Lower lobe of right lung (tissue), 2 donors: ENCODE results near the gene BACH2. TPM values are rescaled to one million over a fixed set of nuclear protein-coding genes. Genes with fewer than 3 reads are reported as not detected.
"Not testable (repeated sequence)": the region's sequence is repeated elsewhere in the genome, so short reads cannot be mapped to it uniquely, and the experiment has no call there.

Experiments used
- ATAC-seq, 2 donors: fragments of 200-7000 bp; cut with Tn5 transposase; one replicate each; pipeline ENCODE4 v1.9.1; 2020 to 2022; ENCODE audit warnings: mild to moderate bottlenecking in 2 of 2, moderate library complexity in 2 of 2
- DNase-seq: peaks from one replicate; pipeline ENCODE4 v3.0.0-alpha.2; 2020
- H3K27ac ChIP-seq: fragments of 200-600 bp; one replicate; pipeline ENCODE4 v1.8.0; 2022
- H3K27me3 ChIP-seq: fragments of 200-600 bp; one replicate; pipeline ENCODE4 v1.8.0; 2022; ENCODE audit warnings: low read depth
- H3K36me3 ChIP-seq: fragments of 200-600 bp; one replicate; pipeline ENCODE4 v1.8.0; 2022; ENCODE audit warnings: mild to moderate bottlenecking
- H3K4me1 ChIP-seq: fragments of 200-600 bp; one replicate; pipeline ENCODE4 v1.8.0; 2022
- H3K4me3 ChIP-seq: fragments of 200-600 bp; one replicate; pipeline ENCODE4 v1.8.0; 2022; ENCODE audit warnings: mild to moderate bottlenecking
- H3K9me3 ChIP-seq: fragments of 200-600 bp; one replicate; pipeline ENCODE4 v1.8.0; 2022
- intact Hi-C: fragments of 100-400 bp; cut with DNase I; formaldehyde crosslinking; loops from one replicate; pipeline ENCODE4 v1.11.0; 2022
- total RNA-seq: library from RNA; stranded (reverse); fragmentation: NEBNext Ultra II Directional; extraction: Animal tissue kit (Norgen Biotek cat#: 25700); gene quantifications from one replicate; pipeline ENCODE4 v1.2.1, GENCODE V29; 2021
- TF ChIP-seq, protein P1 (sequence below): fragments of 200-600 bp; IDR thresholded peaks from one replicate; pipeline ENCODE4 v1.8.0; 2022; ENCODE audit warnings: antibody characterized with exemption, mild to moderate bottlenecking
- donor health status: DM: no; HTN: yes; CAD: no; lungs with severe emphysema.

The BACH2 gene
- total RNA-seq, 1 donor from 2014 or later: 6.3 TPM

DNA sequence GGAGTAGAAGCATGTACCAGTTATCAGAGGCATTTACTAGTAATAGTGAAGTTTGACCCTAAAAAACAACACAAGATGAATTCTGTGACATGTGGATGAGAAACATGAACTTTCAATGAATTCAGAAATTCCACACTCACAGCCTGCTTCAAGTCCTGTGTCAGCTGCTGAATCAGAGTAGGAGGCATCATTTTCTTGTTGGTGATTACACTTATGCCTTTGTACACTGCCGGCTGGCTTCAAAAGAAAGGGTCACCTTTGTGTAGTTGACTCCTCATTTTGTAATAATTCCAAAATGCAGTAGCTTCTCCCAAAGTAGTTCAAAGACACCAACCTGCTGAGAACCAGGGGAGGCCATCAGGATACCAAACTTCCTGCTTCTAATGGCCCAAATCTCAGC lies 165.5 kb downstream of the BACH2 start:
- Histone ChIP-seq H3K36me3 (no peaks in the 10 kb centered on the region), H3K27me3 (no peaks in the 10 kb centered on the region), H3K4me3 (no peak overlapping the region), H3K4me1 (peaks cover 6% of the 10 kb centered on the region), H3K9me3 (no peaks in the 10 kb centered on the region), H3K27ac (no peak overlapping the region)
- TF ChIP-seq, protein P1, sequence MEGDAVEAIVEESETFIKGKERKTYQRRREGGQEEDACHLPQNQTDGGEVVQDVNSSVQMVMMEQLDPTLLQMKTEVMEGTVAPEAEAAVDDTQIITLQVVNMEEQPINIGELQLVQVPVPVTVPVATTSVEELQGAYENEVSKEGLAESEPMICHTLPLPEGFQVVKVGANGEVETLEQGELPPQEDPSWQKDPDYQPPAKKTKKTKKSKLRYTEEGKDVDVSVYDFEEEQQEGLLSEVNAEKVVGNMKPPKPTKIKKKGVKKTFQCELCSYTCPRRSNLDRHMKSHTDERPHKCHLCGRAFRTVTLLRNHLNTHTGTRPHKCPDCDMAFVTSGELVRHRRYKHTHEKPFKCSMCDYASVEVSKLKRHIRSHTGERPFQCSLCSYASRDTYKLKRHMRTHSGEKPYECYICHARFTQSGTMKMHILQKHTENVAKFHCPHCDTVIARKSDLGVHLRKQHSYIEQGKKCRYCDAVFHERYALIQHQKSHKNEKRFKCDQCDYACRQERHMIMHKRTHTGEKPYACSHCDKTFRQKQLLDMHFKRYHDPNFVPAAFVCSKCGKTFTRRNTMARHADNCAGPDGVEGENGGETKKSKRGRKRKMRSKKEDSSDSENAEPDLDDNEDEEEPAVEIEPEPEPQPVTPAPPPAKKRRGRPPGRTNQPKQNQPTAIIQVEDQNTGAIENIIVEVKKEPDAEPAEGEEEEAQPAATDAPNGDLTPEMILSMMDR: no peak
- no peak for DNase-seq
- intact Hi-C loops: no loop called here
- ATAC-seq: no peak

DNA sequence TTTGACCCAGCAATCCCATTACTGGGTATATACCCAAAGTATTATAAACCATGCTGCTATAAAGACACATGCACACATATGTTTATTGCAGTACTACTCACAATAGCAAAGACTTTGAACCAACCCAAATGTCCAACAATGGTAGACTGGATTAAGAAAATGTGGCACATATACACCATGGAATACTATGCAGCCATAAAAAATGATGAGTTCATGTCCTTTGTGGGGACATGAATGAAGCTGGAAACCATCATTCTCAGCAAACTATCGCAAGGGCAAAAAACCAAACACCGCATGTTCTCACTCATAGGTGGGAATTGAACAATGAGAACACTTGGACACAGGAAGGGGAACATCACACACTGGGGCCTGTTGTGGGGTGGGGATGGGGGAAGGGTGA lies 168.0 kb downstream of the BACH2 start:
- ATAC-seq, DNase-seq, H3K9me3 ChIP-seq, H3K4me3 ChIP-seq, H3K27me3 ChIP-seq, intact Hi-C loops, H3K27ac ChIP-seq, H3K36me3 ChIP-seq: not testable (repeated sequence)
- H3K4me1 ChIP-seq: peaks cover 12% of the 10 kb centered on the region

DNA sequence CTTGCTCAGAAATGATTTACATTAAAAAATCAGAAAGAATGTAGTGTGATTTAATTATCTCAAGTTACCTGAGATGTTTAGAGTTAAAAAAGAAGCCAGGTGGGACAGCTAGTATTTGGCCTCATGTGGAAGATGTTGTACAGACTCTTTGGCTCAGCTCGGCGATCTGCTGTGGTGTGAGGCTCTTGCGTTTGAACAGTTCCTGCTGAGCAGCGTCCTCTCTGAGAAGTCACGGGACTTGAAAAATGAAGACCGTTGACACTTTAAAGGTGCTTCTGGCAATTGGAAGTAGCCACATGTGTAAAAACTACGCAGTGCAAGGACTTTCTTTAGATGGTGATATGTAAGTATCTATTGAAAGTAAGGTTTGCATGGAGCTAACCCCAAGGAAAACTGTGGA lies 169.0 kb downstream of the BACH2 start:
- DNase-seq (no peak), ATAC-seq (no peak)
- H3K4me3 ChIP-seq: no peak overlapping the region
- H3K27me3 ChIP-seq: no peaks in the 10 kb centered on the region
- intact Hi-C loops: no loop called here
- H3K27ac ChIP-seq: no peak overlapping the region
- no peaks in the 10 kb centered on the region for H3K9me3 ChIP-seq
- TF ChIP-seq, protein P1: no peak
- H3K4me1 ChIP-seq: peaks cover 8% of the 10 kb centered on the region
- no peaks in the 10 kb centered on the region for H3K36me3 ChIP-seq

DNA sequence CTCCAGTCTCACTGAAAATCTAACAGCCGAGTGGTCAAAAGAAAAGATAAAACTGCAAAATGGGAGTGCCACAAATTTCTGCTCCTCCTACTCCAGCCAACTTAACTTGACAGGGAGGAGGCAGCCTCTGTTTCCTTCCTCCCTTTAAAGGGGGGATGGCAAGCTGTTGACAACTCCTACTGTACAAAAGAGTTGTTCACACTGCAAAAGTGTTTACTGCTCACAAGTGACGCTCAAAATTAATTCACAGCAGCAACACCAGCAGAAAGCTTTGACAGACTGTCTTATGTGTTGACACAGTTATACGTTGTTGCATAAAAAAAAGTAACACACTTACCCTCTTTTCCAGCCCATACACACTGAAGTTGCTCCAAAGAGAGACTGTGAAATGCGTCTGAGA lies 169.8 kb downstream of the BACH2 start:
- TF ChIP-seq, protein P1: no peak
- intact Hi-C loops: no loop called here
- DNase-seq (no peak), ATAC-seq (no peak)
- Histone ChIP-seq H3K9me3 (no peaks in the 10 kb centered on the region), H3K4me3 (no peak overlapping the region), H3K27me3 (no peaks in the 10 kb centered on the region), H3K27ac (no peak overlapping the region), H3K4me1 (peaks cover 8% of the 10 kb centered on the region), H3K36me3 (no peaks in the 10 kb centered on the region)

DNA sequence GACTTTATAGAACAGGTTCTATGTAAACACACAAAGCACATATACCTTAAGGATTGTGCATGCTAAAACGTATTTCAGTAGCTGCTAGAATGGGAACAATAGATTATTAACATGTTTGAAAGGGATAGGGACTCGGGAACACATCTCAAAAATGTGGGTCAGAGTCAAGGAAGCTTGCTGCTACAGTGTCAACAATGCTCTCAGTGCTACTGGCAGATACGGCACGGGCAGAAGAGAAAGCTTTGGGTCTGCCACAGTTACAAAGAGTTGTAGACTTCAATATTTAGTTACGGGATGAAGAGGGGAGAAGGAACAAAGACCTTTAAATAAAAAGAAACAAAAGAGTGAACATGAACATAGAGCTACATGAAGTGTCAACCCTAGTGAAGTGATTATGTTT lies 170.5 kb downstream of the BACH2 start:
- H3K36me3 ChIP-seq: no peaks in the 10 kb centered on the region
- H3K4me1 ChIP-seq: peaks cover 8% of the 10 kb centered on the region
- H3K4me3 ChIP-seq: no peak overlapping the region
- intact Hi-C loops: no loop called here
- TF ChIP-seq, protein P1: no peak
- no peak for ATAC-seq
- H3K27me3 ChIP-seq: no peaks in the 10 kb centered on the region
- H3K27ac ChIP-seq: no peak overlapping the region
- no peak for DNase-seq
- H3K9me3 ChIP-seq: no peaks in the 10 kb centered on the region

DNA sequence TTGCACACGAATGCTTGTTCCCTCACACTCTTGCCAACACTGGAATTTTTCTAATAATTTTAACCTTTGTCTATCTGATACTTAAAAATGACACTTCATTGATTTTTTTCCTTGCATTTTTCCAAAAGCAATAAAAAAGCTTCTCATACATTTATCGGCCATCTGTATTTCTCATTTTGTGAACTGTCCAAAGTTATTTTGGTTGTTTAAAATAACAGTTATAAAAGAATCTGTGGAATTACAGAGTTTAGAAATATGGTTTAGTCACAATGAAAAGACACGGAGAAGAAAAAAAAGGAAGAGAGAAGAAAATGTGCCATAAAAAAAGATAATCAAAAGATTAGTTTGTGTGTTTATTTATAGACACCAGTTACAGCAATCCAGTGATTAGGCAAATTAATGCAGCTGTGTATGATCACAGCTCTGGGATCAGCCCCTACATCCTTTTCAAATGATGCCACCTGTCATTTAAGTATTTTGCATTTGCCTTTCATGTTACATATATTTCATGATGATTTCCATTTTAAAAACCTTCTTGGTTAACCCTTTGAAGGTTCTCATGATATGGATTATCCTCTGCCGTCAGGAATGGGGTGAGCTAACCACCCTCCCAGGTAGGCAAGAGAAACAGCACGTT lies 171.7 kb downstream of the BACH2 start:
- no peak for ATAC-seq
- no peak for DNase-seq
- Histone ChIP-seq H3K36me3 (no peaks in the 10 kb centered on the region), H3K27ac (no peak overlapping the region), H3K4me1 (peaks cover 8% of the 10 kb centered on the region), H3K9me3 (no peaks in the 10 kb centered on the region), H3K27me3 (no peaks in the 10 kb centered on the region), H3K4me3 (no peak overlapping the region)
- intact Hi-C loops: no loop called here
- TF ChIP-seq, protein P1: no peak
